C4-2B (cell line): ENCODE results near the gene TTK.

Source experiments
- H3K27ac ChIP-seq: fragments of 450-650 bp; 2 replicates; pipeline ENCODE4 v1.5.1; 2017
- ZFX ChIP-seq: fragments of 450-650 bp; IDR thresholded peaks from 2 replicates; pipeline ENCODE4 v1.6.1; 2017
- TF ChIP-seq, protein P1 (sequence below): fragments of 450-650 bp; conservative IDR thresholded peaks from 2 replicates; pipeline ENCODE4 v1.5.1; 2017; ENCODE audit warnings: mild to moderate bottlenecking

Gene TTK

DNA sequence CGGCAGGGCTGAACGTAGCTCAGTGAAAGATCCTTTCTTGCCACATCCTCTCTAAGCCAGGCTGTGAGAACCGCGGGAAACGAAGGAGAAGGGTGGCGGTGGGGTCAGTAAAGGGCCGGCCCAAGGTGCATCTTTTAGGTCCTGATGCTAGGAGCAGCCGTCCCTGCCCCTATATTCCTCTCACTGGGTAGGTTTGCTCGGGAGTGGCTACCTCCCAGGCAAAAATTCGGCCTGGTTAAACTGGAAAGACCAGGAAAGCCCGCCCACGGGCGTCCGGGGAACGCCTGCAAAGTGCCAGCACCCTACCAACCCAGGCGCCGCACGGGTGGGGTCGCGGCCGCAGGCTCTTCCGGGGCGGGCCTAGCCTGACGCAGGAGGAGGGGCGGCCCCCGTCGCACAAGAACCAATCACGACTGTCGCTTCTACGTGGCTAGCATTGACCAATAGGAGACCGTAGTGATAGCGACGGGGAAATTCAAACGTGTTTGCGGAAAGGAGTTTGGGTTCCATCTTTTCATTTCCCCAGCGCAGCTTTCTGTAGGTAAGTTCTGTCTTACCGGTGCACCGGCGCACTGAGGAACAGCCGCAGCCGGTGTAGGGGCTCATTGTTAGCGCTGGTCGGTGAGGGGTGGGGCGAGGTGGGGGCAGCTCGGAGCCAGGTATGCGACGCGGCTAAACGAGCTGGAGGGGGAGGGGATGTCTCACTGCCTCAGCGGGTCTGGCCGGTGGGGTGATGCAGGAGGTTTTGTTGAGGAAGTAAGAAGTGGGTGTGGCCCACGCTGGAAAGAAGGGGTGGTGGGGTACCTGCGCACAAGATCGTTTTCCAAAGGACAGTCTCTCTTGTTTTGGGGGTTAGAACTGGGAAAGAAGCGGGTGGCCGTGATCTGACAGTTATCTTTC, at the start of gene TTK:
TTK (plus strand) TSS at position 477 of the 900 bp plus-strand sequence. CDS start 1,195 bp downstream, outside the sequence.
- TF ChIP-seq, protein P1, sequence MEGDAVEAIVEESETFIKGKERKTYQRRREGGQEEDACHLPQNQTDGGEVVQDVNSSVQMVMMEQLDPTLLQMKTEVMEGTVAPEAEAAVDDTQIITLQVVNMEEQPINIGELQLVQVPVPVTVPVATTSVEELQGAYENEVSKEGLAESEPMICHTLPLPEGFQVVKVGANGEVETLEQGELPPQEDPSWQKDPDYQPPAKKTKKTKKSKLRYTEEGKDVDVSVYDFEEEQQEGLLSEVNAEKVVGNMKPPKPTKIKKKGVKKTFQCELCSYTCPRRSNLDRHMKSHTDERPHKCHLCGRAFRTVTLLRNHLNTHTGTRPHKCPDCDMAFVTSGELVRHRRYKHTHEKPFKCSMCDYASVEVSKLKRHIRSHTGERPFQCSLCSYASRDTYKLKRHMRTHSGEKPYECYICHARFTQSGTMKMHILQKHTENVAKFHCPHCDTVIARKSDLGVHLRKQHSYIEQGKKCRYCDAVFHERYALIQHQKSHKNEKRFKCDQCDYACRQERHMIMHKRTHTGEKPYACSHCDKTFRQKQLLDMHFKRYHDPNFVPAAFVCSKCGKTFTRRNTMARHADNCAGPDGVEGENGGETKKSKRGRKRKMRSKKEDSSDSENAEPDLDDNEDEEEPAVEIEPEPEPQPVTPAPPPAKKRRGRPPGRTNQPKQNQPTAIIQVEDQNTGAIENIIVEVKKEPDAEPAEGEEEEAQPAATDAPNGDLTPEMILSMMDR: no peak
- TF ChIP-seq ZFX: no peak
- peak within 1 kb of the TSS; percentile 63 for H3K27ac ChIP-seq

GRCh38 chr6:79954849-79955248, 49.6 kb upstream of the TTK start:
- no peak overlapping the region for H3K27ac ChIP-seq
- TF ChIP-seq ZFX: no peak
- TF ChIP-seq, protein P1: no peak

DNA sequence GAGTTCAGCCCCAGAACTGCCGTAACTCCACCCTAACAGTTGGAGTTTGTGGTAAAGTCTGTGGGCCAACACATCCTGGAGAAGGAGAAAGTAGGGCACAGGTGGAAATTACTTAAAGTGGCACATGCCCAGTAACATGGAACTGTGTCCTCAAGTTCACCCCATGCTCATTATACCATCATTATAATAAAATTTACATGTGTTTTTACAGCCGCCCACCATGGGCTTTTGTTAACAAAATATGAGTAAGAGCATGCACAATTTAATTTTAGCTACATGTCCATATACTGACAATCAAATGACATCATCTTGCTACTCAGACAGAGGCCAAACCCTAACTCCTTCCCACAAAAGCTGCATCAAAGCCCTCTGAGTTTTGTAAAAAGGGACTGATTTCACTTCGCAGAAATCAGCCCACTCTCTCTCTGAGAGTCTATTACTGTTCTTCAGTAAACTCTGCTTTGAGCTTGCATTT, 39.8 kb upstream of the TTK start:
- no peak overlapping the region for H3K27ac ChIP-seq
- TF ChIP-seq, protein P1: no peak
- no peak for TF ChIP-seq ZFX

- TF ChIP-seq, protein P1: no peak
- no peak for TF ChIP-seq ZFX
- no peak overlapping the region for H3K27ac ChIP-seq
These were observed 37.3 kb upstream of the TTK start for GRCh38 chr6:79967178-79967577.

DNA sequence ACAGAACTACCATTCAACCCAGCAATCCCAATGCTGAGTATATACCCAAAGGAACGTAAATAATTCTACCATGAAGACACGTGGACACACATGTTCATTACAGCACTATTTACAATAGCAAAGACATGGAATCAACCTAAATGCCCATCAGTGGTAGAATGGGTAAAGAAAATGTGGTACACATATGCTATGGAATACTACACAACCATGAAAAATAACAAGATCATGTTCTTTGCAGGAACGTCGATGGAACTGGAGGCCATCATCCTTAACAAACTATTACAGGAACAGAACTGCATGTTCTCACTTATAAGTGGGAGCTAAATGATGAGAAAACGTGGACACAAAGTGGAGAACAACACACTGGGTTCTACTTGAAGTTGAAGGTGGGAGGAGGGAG, 34.7 kb upstream of the TTK start:
- no peak overlapping the region for H3K27ac ChIP-seq
- TF ChIP-seq, protein P1: no peak
- no peak for TF ChIP-seq ZFX

GRCh38 chr6:79971193-79971592, 33.3 kb upstream of the TTK start:
- TF ChIP-seq, protein P1: no peak
- TF ChIP-seq ZFX: no peak
- no peak overlapping the region for H3K27ac ChIP-seq

- TF ChIP-seq, protein P1: no peak
- no peak for TF ChIP-seq ZFX
- no peak overlapping the region for H3K27ac ChIP-seq
These were observed 22.8 kb upstream of the TTK start for GRCh38 chr6:79981652-79982051.
